HG03457 (cell line): ENCODE data around the gene GOLGA3.
"Not testable (repeated sequence)": the region's sequence is repeated elsewhere in the genome, so short reads cannot be mapped to it uniquely, and the experiment has no call there.

Experiments
- ATAC-seq: cut with Tn5 transposase; IDR thresholded peaks from one replicate; pipeline ENCODE4 v1.9.1; 2021; ENCODE audit warnings: moderate number of reproducible peaks; ENCODE audit not compliant: unreplicated experiment

GOLGA3 gene

DNA sequence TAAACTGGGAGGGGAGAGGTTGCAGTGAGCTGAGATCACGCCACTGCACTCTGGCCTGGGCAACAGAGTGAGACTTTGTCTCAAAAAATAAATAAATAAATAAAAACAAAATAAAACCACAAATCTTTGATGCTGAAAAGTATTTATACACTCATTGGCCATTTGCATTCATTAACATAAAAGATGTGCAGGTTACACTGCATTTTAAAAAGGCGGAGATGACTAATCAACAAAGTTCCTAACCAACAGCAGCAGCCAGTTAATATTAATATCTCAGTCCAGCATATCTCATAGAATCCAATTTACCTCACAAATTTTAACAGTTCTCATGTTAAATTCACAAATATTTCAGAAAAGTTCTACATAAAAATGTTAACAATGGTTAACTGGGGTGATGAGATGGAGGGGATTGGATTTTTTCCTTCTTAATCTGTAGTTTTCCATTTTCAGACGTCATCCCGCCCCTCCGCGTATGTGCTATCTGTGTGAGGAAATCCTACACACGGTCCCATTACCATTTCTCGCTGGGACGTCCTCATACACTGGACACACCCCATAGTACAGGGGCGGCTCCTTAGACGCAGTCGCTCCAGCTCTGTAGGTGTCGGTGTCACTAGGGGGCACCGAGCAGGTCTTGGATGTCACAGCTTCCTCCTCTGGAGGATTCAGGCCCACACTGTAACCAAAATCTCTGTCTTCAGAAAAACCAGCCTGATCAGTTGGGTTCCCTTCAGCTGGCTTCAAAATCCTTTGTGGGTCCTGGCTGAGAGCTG lies 74.3 kb downstream of the GOLGA3 start:
- ATAC-seq: no peak

DNA sequence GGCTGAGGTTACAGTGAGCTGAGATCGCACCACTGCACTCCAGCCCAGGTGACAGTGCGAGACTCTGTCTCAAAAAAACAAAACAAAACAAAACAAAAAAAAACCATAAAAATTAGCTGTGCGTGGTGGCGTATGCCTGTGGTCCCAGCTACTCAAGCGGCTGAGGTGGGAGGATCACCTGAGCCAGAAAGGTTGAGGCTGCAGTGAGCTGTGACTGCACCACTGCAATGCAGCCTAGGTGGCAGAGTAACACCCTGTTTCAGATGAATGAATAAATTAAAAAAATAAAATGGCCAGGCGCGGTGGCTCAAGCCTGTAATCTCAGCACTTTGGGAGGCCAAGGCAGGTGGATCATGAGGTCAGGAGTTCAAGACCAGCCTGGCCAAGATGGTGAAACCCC lies 75.0 kb downstream of the GOLGA3 start:
- ATAC-seq: not testable (repeated sequence)

DNA sequence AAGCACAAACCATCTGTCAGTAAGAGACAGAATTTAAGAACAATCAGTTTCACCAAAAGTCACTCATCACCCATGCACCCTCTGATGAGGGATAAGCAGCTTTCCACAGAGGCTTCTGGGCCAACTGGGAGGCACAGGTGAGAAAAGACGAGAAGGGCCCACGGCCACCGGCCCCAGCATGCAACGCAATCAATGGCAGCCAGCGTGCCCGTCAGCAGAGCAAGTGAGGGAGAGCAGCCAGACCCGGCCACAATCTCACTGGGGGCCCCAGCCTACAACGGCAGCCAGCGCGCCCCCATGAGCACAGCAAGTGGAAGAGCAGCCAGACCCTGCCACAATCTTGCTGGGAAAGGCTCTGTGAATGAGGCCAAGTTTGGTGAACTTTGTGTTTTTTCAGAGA lies 80.3 kb downstream of the GOLGA3 start:
- ATAC-seq: no peak

DNA sequence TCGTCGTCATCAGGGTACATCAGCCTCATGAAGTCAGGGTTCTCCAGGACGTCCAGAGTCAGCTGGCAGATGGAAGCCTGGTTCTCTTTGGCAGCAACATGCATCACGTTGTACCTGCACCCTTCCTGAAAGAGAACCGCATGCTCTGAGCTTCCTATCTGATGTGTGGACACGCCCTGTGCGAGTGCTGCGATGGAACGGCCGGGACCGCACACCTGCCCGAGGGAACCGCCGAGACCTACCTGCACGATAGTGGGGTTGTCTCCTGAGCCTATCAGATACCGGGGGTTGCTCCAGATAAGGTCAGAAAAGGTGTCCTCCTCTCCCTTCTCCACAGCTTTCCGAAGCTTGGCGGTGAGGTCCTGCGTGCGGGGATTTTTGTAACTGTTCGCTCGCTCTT lies 80.8 kb downstream of the GOLGA3 start:
- no peak for ATAC-seq

DNA sequence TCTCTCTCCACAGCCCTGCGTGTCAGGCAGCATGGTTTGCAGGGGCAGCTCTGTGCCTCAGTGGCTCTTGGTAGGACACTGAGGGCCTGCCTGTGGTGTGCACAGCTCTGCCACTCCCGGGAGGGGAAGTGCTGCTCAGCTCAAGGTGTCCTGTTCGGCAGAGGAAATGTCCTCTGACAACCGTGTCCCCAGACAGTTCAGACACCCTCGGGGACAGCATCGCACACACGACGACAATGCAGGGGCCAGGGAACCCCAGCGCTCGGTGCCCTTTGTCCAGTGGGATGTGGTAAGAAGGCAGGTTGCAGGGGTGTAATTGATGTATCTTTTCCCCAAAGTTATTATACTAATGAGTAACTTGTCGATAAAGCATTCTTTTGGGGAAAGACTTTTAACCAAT lies 81.3 kb downstream of the GOLGA3 start:
- no peak for ATAC-seq

DNA sequence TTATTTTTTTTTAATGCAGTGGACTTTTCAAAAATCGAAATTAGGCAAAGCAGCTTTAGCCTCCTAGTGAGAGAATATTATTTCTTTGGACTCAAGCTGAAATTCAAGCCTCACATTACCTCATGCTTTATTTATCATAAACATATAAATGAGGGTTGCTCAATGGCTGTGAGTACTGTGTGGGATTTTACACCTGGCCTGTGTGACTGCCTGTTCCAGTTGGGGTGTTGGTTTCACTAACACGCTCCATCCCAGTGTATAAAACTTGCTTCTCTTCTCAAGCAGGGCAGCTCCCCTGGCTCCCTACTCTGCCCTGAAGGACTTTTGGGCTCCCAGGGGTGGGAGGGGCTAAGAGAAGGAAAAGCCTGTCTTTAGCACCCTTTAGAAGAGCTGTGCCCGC lies 82.1 kb downstream of the GOLGA3 start:
- ATAC-seq: no peak

DNA sequence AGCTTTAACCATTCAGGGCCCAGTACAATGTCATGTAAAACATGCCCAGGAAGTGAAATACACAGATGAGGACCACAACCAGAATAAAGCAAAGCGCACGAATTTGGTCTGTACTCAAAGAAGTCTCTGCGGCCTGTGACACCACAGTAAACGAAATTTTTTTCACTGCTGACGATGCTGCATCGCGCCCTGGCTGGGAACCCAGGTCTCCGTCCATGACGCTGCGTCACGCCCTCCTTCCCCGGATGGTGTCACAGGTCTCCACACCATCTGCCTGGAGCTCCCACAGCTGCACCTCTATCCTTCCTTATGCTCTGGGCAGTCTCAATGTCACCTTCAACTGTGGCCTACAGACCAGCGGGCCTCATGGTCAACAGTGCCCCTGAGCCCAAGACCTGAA lies 84.8 kb downstream of the GOLGA3 start:
- no peak for ATAC-seq

DNA sequence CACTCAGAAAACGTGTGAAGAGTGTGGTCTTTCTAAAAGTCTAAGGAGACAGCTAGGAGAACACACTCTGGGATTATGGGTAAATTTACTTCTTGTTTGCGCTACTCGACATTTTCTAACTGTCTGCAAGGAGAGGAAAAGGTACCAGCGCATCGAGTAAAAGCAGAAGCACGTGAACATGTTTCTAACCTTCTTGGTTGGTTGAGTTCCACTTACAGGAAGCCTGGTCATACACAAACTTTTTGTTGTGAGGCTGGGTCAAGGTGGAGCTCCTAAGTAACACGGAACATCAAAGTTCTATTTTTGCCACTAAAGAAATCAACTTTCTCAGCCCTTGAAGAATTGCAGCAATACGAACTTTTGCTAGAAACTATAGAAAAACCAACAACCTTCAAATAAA lies 87.0 kb downstream of the GOLGA3 start:
- no peak for ATAC-seq

DNA sequence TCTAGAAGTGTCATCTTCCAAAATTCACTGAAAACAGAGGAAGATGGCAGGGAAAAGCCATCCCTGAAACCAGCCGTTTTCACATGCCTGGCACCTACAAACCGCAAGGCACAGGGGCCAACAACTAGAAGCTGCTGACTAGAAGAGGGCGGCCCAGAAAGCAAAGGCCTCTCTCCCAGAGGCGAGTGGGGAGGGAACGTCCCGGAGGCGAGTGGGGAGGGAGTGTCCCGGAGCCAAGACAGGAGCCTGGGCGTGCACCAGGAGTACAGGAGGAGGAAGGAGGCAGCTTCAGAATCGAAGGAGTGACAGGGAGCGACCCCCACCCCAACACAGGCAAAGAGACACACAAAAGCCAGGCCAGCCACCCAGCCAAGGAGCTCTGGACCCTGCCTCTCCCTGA lies 88.0 kb downstream of the GOLGA3 start:
- no peak for ATAC-seq

DNA sequence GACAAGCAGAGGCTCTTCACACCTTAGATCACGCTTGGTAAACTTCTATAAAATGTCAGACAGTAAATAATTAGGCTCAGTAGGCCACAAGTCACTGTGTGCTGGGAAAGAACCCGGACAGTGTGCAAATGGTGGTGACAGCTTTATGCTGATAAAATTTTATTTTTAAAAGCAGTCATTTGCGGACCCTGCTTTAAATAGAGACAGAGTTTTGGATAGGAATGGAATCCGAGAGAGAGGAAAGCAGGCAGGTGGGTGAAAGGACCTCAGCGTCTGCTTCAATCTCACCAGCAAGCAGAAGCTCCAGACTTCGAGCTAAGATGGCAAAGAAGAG lies 88.4 kb downstream of the GOLGA3 start:
- ATAC-seq: no peak

DNA sequence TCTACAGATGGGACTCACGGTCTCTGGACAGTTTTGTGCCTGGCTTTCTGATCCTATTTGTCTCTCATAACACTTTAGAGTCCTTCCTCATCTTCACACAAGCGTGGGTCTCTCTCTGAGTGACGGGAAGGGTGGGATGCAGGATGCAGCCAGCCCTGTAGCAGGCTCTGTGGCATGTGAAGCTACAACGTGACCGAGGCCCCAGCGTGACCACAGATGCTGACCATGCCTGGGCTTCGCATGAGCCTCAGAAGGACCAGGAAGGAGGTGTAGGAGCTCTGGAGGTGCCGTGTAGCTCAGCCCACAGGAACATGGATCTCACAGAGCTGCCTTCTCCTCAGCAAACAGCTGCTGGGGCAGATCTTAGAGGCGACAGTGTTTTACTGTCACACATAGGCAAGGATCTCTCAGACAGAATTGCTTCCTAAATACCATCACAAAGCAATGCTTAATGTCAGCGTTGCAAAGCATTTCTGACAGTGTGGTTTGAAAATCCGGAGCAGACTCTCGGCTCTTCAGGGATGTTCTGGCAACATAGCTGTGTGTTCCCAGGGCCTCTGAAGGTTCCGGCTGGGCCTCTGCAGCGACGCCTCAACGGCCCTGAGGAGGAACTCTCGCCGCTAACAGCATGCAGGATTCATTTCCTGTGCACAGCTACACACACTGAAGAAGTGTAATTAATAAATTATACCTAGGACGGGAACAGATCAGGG lies 88.9 kb downstream of the GOLGA3 start:
- ATAC-seq: no peak

DNA sequence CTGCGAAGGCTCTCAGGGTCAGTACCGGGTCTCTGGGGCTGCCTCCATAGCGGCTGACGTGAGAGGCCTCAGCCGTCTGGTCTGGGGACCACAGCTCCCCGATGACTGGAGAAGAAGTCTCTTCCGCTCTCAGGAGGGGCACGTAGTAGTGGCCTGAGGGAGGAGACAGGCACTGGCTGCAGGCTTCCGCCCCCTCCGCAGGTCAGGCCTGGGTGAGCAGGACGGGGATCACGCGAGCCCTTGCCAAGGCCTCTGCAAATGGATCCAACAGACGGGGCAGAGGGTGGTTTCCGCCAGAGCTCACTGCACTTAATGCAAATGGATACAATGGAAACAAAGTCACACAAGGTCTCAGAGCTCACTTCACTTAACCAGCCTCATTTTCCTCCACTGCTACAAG lies 91.8 kb downstream of the GOLGA3 start:
- no peak for ATAC-seq

DNA sequence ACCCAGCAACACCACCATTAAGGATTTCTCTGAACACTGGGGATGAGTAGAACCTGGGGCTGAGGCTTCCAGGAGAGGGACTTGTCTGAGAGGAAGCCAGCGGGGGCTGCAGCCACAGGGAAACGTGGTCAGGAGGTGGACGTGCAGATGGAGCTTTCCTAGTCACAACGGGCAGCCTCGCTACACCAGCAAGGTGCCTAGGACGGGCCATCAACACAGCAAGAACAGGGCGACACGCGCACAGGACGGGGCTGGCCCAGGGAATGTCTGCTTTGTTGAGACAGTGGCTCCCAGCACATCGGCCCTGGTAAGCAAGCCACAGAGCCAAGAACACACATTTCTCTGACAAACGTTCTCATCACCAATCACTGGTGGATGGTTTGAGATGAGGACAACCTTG lies 92.3 kb downstream of the GOLGA3 start:
- no peak for ATAC-seq

DNA sequence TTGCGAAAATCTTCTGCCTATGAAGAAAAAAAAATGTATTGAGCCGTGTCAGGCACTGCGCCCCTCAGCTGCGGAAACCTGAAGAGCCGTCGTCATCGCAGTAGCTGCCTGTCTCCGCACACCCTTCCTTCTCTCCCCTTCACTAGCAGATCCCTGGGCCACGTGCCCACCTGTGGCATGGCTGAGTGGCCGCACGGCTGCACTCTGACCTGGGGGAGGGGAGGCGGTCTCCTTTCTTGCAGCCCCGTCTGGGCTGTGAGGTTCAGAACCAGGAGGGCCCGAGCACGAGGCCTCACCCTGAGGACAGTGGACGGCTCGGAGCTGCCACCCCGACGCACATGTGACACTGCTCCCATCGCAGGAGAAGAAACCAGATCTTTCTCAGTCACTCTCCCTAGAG lies 93.2 kb downstream of the GOLGA3 start:
- no peak for ATAC-seq

DNA sequence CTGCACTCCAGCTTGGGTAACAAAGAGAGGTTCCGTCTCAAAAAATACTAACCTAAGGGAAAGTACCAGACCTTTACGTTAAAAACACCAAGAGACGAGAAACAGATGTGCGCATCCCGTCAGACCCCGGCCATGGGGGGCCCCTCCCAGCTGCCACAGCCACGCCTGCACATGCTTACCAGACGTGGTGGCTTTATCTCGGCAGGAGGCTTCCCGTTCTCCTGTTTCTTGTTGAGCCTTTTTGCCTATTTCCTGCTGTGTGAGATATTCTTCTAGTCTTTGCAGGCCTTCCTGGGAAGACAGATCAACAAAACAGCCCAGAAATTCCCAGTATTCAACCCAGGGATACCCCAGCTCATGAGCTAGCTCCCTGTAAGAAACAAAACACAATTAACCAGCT lies 94.5 kb downstream of the GOLGA3 start:
- ATAC-seq: no peak

DNA sequence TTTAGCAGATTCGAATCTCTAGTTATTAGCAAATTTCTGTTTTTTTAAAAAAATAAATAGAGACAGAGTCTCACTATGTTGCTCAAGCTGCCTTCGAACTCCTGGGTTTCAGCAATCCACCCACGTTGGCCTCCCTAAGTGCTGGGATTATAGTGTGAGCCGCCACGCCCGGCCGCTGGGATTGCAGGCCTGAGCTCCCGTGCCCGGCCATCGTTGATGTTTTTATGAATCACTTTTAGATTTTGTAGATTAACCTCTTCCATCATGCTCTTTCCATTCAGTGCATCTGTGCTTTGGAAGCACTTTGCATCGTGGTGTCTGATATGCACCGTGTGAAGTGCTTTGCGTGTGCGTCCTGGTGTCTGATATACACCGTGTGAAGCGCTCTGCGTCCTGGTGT lies 97.1 kb downstream of the GOLGA3 start:
- no peak for ATAC-seq

DNA sequence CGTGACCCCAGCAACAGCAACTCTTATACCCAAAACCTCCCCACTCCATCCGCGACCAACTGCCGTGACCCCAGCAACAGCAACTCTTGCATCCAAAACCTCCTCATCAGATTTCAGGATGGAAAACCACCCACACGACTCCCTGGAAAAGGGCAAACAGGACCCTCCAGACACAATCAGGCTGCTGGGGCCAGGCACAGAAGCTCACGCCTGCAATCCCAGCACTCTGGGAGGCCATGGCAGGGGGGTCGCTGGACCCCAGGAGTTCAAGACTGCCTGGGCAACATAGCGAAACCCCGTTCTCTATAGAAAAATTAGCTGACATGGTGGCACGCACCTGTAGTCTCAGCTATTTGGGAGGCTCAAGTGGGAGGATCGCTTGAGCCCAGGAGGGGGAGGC lies 98.3 kb downstream of the GOLGA3 start:
- ATAC-seq: no peak

DNA sequence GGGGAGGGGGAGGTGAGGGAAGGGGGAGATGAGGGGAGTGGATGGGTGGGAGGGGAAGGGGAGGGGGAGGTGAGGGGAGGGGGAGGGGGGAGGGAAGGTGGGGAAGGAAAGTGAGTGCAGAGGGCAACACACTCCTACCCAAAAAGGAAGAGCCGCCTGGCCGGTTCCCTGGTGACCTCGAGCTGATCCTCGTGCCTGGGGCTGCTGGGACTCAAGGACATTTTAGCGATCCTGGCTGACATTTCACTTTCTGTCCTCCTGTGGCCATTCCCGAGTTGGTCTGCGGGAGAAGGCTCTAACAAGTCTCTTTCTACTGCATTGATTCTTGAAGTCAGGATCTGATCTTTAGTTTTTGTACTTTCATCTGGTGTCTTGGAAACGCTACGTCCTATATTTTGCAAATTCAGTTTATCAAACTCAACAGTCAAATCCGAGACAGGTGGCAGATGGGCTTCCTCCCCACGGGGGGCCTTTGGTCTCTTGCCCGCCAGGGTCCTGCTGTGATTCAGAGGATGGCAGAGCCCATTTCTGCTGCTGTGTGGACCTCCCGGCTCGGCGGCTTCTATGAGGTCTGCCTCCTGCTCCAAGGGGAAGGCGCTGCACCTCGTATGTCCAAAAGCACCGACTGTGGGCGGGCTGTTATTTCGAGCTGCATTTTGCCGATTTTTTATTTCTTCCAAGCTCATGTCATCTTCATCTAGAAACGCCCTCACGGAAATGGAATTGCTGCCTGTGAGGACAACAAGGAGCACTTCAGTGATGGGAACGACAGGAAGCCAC lies 98.9 kb downstream of the GOLGA3 start:
- ATAC-seq: no peak

DNA sequence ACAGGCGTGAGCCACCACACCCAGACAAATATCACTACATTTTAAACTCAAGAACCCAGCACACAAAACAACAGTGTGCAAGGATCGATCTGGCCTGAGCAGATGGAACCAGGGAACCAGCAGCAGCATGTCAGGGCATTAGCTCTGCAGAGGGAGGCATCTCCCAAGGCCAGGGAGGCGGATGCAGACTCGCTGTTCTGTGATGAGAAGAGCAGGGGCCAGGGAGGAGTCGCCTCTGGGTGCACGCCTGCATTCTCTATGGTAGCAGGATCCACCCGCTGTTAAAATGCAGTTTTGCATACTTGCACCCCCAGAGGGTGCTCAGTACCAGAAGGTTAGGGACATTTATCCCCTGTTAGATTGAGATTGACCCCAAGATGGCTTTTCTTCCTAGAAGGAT lies 100.2 kb downstream of the GOLGA3 start:
- ATAC-seq: no peak

DNA sequence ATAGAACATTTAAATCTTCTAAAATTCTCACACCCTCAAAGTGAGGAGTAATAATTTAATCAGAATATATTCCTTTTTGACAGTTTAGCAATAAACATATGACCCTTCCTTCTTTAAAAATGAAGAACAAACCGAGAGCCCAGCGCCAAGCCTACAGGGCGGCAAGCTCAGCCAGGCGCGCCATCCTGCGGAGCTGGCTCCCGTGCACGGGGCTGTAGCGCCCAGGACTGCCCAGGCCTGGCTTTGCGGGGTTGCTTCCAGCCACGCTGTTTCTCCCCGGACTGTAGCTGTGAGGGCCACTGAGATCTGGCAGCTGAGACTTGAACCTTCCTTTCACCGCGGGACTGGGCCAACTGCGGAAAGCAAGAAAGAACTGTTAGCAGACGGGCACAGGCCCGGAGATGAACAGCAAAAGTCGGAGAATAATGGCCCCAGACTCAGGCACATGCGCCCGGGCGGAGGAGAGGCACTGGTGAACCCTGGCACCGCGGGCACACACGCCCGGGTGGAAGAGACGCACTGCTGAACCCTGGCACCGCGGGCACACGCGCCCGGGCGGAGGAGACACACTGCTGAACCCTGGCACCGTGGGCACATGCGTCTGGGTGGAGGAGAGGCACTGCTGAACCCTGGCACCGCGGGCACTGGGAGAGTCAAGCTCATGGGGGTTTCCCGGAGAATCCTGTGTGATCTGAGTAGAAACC lies 101.4 kb downstream of the GOLGA3 start:
- ATAC-seq: no peak

DNA sequence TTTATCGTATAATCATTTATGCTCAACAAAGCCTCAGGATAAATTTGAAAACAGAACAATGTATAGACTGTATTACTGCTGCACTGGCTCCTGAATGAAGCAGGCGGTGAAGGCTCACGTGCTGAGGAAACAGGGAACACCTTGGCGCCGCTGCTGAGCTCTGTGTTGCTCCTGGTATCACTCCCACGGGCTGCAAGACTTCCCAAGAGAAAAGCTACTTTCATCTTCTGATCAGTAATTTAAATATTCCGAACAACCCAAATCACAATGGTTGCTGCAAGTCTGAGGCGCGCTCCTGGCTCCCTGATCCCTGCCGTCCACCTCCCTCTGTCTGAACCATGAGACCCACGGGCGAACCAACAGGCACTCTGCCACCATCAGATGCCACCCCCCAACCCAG lies 102.3 kb downstream of the GOLGA3 start:
- ATAC-seq: no peak
